ENCODE results near the gene CANT1.

CANT1 gene

GRCh38 chr17:78993981-78994671 lies 15.4 kb downstream of the CANT1 start:
- DNase-seq: no peak

- DNase-seq: peak; percentile 9
Measured at GRCh38 chr17:78993241-78993956, 16.2 kb downstream of the CANT1 start.

DNA sequence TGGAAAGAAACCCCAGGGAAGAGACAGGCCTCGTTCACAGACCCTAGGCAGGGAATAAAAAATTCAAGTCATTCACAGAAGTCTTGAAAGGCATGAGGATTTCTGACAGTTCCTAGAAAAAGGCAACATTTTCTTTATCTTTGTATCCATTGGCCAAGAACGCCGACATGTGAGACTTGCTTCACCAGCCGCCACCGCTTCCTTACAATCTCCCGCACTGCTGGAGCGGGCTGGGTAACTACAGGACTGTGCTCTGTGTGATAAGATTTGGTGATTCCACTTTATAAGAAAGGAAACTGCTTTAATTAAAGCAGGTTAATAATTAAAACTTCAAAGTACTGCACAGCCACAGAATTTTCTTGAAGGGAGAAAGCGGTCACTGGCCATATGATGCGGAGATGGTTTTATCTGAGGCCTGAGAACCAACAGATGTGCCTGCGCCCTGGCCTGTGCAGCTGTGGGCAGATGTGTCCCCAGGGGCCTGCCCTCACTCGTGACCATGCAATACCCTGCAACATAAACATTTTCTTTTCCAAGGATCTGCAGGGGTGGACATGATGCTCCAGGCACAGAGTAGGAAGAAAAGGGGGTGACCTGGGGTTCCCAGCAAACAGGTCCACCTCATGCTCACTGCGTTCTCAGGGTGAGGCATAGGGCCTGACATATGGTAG lies 16.9 kb downstream of the CANT1 start:
- DNase-seq: no peak

DNA sequence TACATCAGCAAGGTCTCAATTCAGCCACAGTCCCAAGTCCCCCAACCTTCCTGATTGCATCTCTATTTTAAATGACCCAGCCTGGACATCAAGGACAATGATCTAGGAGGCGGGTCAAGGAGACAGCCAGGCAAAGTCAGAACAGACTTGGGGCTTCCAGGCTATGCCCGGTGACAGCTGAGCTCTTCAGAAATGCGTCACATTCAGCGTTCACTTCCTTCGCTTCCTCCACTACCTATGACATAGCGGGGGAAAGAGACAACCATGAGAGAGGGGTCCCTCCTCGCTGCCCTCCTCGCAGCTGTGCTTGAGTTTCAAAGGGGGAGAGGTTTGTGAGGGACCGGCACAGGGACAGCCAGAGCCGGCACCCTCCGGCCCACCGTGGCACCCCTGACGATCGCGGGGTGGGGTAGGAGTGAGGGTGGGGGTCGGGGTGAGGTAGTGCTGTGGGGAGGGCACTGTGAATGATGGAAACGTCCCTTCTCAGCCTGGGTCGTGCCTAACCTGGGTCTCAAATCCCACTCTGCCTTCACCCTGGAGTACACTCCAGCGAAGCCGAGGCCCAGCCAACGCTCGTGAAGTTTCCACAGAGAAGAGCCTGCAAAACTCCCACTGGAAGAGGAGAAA lies 17.5 kb downstream of the CANT1 start:
- no peak for DNase-seq

GRCh38 chr17:78991017-78991738 lies 18.4 kb downstream of the CANT1 start:
- no peak for DNase-seq

- no peak for DNase-seq
Measured at GRCh38 chr17:78990349-78991016, 19.1 kb downstream of the CANT1 start.

GRCh38 chr17:78988152-78988551 lies 21.4 kb downstream of the CANT1 start:
- no peak for DNase-seq

GRCh38 chr17:78986649-78987328 lies 22.8 kb downstream of the CANT1 start:
- peak; percentile 64 for DNase-seq

DNA sequence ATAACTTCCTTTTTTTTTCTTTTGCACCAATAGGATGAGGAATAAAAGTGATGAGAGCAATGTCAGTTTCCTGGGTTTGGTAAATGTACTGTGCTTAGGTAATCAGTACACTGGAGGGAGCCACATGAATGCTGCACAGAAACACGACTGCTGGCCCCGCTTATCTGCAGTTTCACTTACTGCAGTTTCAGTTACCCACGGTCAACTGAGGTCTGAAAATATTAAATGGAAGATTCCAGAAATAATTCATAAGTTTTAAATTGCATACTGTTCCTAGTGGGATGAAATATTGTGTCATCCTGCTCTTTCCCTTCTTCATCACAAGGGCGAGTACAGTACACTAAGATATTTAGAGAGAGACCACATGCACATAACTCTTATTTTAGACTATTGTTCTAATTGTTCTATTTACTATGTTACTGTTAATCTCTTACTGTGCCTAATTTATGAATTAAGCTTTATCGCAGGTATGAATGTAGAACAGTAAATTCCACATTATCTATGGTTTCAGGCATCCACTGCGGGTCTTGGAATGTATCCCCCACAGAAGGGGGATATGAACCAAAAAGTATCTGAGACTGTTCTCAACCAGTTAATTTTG lies 23.4 kb downstream of the CANT1 start:
- DNase-seq: peak; percentile 41

GRCh38 chr17:78985395-78985794 lies 24.2 kb downstream of the CANT1 start:
- no peak for DNase-seq

- DNase-seq: no peak
Measured at GRCh38 chr17:78981010-78981888, 28.3 kb downstream of the CANT1 start.

- DNase-seq: no peak
Measured at GRCh38 chr17:78980624-78980972, 29.0 kb downstream of the CANT1 start.

DNA sequence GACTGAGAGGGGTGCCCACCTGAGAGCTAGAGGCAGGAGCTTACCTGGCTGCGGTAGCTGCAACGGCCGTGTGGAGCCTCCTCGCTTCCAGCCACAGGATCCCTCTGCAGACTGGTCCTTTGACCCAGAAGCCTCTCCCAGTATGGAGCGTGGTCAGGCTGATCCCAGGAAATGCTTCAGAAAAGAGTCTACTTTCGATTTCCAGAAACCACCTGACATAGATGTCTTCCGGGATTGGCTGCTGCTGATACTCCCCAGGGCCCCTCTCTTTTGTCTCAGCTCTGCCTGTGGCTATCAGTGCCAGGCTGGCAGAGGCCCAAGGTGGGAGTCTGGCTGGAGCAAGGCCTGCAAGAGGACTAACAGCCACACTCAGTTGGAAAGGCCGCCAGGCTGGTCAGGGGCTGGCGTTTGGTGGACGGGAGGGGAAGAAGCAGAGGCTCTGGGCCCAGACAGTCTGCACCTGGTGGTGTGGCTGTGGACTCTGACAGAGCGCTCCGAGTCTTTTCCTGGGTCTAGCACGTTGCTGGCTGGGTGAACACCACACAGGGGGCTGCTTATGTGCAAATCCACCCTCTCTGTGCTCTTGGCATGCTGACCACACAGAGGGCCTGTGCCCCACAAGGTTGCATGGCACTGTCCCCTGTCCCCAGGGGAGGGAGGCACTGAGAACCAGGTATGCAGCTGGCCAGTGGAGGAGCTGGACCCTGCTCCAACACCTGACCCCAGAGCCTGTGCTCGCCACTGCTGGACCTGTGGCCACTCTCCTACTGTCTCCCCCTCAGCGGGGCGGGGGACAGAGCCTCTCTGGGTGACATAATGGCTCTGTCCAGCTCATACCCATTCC lies 29.6 kb downstream of the CANT1 start, which contains the start of gene LGALS3BP:
Gene LGALS3BP, minus strand, starts transcription at position 144 of the 844 bp plus-strand sequence. CDS start 2,732 bp downstream, outside the sequence.
- no peak for DNase-seq

- DNase-seq: no peak
Measured at GRCh38 chr17:78977997-78978973, 31.3 kb downstream of the CANT1 start.

DNA sequence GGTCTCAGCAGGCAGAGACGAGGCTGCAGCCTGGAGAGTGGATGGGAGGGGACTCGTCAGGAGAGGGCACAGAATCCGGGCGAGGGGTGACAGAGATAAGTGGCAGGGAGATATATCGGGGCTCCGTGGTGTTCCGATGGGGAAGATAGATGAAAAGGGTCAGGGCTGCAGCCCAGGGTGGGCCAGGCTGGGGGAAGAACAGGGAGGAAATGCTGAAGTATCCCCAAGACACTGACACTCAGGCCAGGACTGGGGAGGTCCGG lies 32.0 kb downstream of the CANT1 start:
- no peak for DNase-seq

DNA sequence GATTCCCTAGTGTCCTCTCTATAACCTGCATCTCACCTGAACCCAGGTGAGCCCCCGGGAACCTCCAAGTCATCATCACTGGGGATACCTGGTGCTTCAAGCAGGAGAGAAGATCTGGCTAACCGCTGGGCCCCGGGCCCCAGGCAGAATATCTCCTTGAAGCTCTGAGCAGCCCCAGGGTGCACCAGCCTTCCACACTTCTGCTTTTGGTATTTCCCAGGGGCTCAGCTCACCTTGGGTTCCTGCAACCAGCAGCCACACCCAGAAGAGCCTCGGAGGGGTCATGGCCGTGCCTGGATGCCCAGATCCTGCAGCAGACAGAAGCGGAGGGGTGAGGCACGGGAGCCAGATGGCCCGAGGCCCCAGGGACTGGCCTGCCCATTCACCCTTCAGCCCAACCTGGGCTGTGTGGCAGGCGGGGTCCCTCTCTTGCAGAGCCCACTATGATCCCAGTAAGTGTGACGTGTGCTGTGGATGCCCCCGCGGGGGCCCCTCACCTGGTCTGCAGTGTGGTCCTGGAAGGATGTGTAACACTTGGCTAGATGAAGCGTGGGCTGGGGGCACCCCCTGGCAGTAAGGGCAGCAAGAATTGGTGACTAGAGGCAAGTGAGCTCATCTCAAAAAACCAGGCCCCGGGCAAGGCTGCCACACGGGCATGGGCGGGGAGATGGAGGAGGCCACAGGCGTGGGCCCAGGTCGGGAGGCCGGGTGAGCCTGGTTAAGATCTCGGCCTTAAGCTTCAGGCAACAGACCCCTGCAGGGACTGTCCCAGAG lies 32.5 kb downstream of the CANT1 start:
- DNase-seq: no peak
